Measurements from ENCODE around the gene ABT1.

Gene ABT1

GRCh38 chr6:26576407-26576843, 20.3 kb upstream of the ABT1 start:
- no peaks in the 10 kb centered on the region for H3K4me1 ChIP-seq (ENCODE audit: control insufficient read depth, insufficient read depth, low read length)
- no peak overlapping the region for H3K27ac ChIP-seq (ENCODE audit: low read depth, low read length)
- H3K9ac ChIP-seq (ENCODE audit: low read depth, low read length): no peak overlapping the region
- no peaks in the 10 kb centered on the region for H3K36me3 ChIP-seq (ENCODE audit: control insufficient read depth, insufficient read depth, low read length)
- no peaks in the 10 kb centered on the region for H3K9me3 ChIP-seq (ENCODE audit: control insufficient read depth, insufficient read depth, low read length)
- 0 out of 2 replicates have a peak, but pooled peaks cover 5% of the 10 kb centered on the region for H3K27me3 ChIP-seq (ENCODE audit: control insufficient read depth, insufficient read depth, low read length)
- peak overlapping the region; percentile 77 for H3K4me3 ChIP-seq (ENCODE audit: low read depth, low read length)

GRCh38 chr6:26576929-26577719, 19.6 kb upstream of the ABT1 start:
- Histone ChIP-seq H3K27me3 (ENCODE audit: control insufficient read depth, insufficient read depth, low read length) (0 out of 2 replicates have a peak, but pooled peaks cover 5% of the 10 kb centered on the region), H3K27ac (ENCODE audit: low read depth, low read length) (no peak overlapping the region), H3K9me3 (ENCODE audit: control insufficient read depth, insufficient read depth, low read length) (no peaks in the 10 kb centered on the region), H3K4me1 (ENCODE audit: control insufficient read depth, insufficient read depth, low read length) (no peaks in the 10 kb centered on the region), H3K9ac (ENCODE audit: low read depth, low read length) (no peak overlapping the region), H3K4me3 (ENCODE audit: low read depth, low read length) (peak overlapping the region; percentile 77), H3K36me3 (ENCODE audit: control insufficient read depth, insufficient read depth, low read length) (no peaks in the 10 kb centered on the region)

GRCh38 chr6:26577720-26578072, 19.1 kb upstream of the ABT1 start:
- no peaks in the 10 kb centered on the region for H3K36me3 ChIP-seq (ENCODE audit: control insufficient read depth, insufficient read depth, low read length)
- H3K4me3 ChIP-seq (ENCODE audit: low read depth, low read length): peak overlapping the region; percentile 77
- H3K9ac ChIP-seq (ENCODE audit: low read depth, low read length): no peak overlapping the region
- H3K27me3 ChIP-seq (ENCODE audit: control insufficient read depth, insufficient read depth, low read length): 0 out of 2 replicates have a peak, but pooled peaks cover 5% of the 10 kb centered on the region
- H3K4me1 ChIP-seq (ENCODE audit: control insufficient read depth, insufficient read depth, low read length): no peaks in the 10 kb centered on the region
- no peaks in the 10 kb centered on the region for H3K9me3 ChIP-seq (ENCODE audit: control insufficient read depth, insufficient read depth, low read length)
- H3K27ac ChIP-seq (ENCODE audit: low read depth, low read length): no peak overlapping the region

GRCh38 chr6:26578279-26578678, 18.5 kb upstream of the ABT1 start:
- H3K36me3 ChIP-seq (ENCODE audit: control insufficient read depth, insufficient read depth, low read length): no peaks in the 10 kb centered on the region
- H3K4me3 ChIP-seq (ENCODE audit: low read depth, low read length): peak overlapping the region; percentile 77; the same call in 1 of the 2 replicates
- H3K9ac ChIP-seq (ENCODE audit: low read depth, low read length): no peak overlapping the region
- no peaks in the 10 kb centered on the region for H3K9me3 ChIP-seq (ENCODE audit: control insufficient read depth, insufficient read depth, low read length)
- H3K27me3 ChIP-seq (ENCODE audit: control insufficient read depth, insufficient read depth, low read length): 0 out of 2 replicates have a peak, but pooled peaks cover 5% of the 10 kb centered on the region
- H3K27ac ChIP-seq (ENCODE audit: low read depth, low read length): no peak overlapping the region
- H3K4me1 ChIP-seq (ENCODE audit: control insufficient read depth, insufficient read depth, low read length): no peaks in the 10 kb centered on the region

- H3K4me3 ChIP-seq (ENCODE audit: low read depth, low read length): no peak overlapping the region
- 0 out of 2 replicates have a peak, but pooled peaks cover 5% of the 10 kb centered on the region for H3K27me3 ChIP-seq (ENCODE audit: control insufficient read depth, insufficient read depth, low read length)
- no peaks in the 10 kb centered on the region for H3K4me1 ChIP-seq (ENCODE audit: control insufficient read depth, insufficient read depth, low read length)
- no peaks in the 10 kb centered on the region for H3K36me3 ChIP-seq (ENCODE audit: control insufficient read depth, insufficient read depth, low read length)
- H3K9me3 ChIP-seq (ENCODE audit: control insufficient read depth, insufficient read depth, low read length): no peaks in the 10 kb centered on the region
- no peak overlapping the region for H3K27ac ChIP-seq (ENCODE audit: low read depth, low read length)
- H3K9ac ChIP-seq (ENCODE audit: low read depth, low read length): no peak overlapping the region
Observed at GRCh38 chr6:26578741-26579140, 18.0 kb upstream of the ABT1 start.

GRCh38 chr6:26581164-26581915, 15.4 kb upstream of the ABT1 start:
- Histone ChIP-seq H3K9ac (ENCODE audit: low read depth, low read length) (no peak overlapping the region), H3K36me3 (ENCODE audit: control insufficient read depth, insufficient read depth, low read length) (no peaks in the 10 kb centered on the region), H3K9me3 (ENCODE audit: control insufficient read depth, insufficient read depth, low read length) (no peaks in the 10 kb centered on the region), H3K27me3 (ENCODE audit: control insufficient read depth, insufficient read depth, low read length) (0 out of 2 replicates have a peak, but pooled peaks cover 5% of the 10 kb centered on the region), H3K27ac (ENCODE audit: low read depth, low read length) (no peak overlapping the region), H3K4me1 (ENCODE audit: control insufficient read depth, insufficient read depth, low read length) (no peaks in the 10 kb centered on the region), H3K4me3 (ENCODE audit: low read depth, low read length) (no peak overlapping the region)

GRCh38 chr6:26588965-26589364, 7.8 kb upstream of the ABT1 start:
- Histone ChIP-seq H3K36me3 (ENCODE audit: control insufficient read depth, insufficient read depth, low read length) (no peaks in the 10 kb centered on the region), H3K27me3 (ENCODE audit: control insufficient read depth, insufficient read depth, low read length) (no peaks in the 10 kb centered on the region), H3K27ac (ENCODE audit: low read depth, low read length) (no peak overlapping the region), H3K9ac (ENCODE audit: low read depth, low read length) (no peak overlapping the region), H3K4me3 (ENCODE audit: low read depth, low read length) (no peak overlapping the region), H3K4me1 (ENCODE audit: control insufficient read depth, insufficient read depth, low read length) (no peaks in the 10 kb centered on the region), H3K9me3 (ENCODE audit: control insufficient read depth, insufficient read depth, low read length) (no peaks in the 10 kb centered on the region)

GRCh38 chr6:26592649-26593048, 4.1 kb upstream of the ABT1 start:
- Histone ChIP-seq H3K27ac (ENCODE audit: low read depth, low read length) (no peak overlapping the region), H3K27me3 (ENCODE audit: control insufficient read depth, insufficient read depth, low read length) (no peaks in the 10 kb centered on the region), H3K4me3 (ENCODE audit: low read depth, low read length) (no peak overlapping the region), H3K4me1 (ENCODE audit: control insufficient read depth, insufficient read depth, low read length) (peaks cover 4% of the 10 kb centered on the region; the same call in 1 of the 2 replicates), H3K36me3 (ENCODE audit: control insufficient read depth, insufficient read depth, low read length) (no peaks in the 10 kb centered on the region), H3K9ac (ENCODE audit: low read depth, low read length) (no peak overlapping the region), H3K9me3 (ENCODE audit: control insufficient read depth, insufficient read depth, low read length) (no peaks in the 10 kb centered on the region)

GRCh38 chr6:26593278-26594130, 3.2 kb upstream of the ABT1 start:
- no peaks in the 10 kb centered on the region for H3K9me3 ChIP-seq (ENCODE audit: control insufficient read depth, insufficient read depth, low read length)
- no peak overlapping the region for H3K27ac ChIP-seq (ENCODE audit: low read depth, low read length)
- no peak overlapping the region for H3K9ac ChIP-seq (ENCODE audit: low read depth, low read length)
- H3K4me3 ChIP-seq (ENCODE audit: low read depth, low read length): peak overlapping the region; percentile 93
- H3K4me1 ChIP-seq (ENCODE audit: control insufficient read depth, insufficient read depth, low read length): peaks cover 4% of the 10 kb centered on the region; the same call in 1 of the 2 replicates
- H3K27me3 ChIP-seq (ENCODE audit: control insufficient read depth, insufficient read depth, low read length): no peaks in the 10 kb centered on the region
- peaks cover 5% of the 10 kb centered on the region for H3K36me3 ChIP-seq (ENCODE audit: control insufficient read depth, insufficient read depth, low read length)

GRCh38 chr6:26594131-26594498, 2.6 kb upstream of the ABT1 start:
- H3K27me3 ChIP-seq (ENCODE audit: control insufficient read depth, insufficient read depth, low read length): no peaks in the 10 kb centered on the region
- H3K4me3 ChIP-seq (ENCODE audit: low read depth, low read length): peak overlapping the region; percentile 93
- H3K4me1 ChIP-seq (ENCODE audit: control insufficient read depth, insufficient read depth, low read length): peaks cover 4% of the 10 kb centered on the region; the same call in 1 of the 2 replicates
- H3K36me3 ChIP-seq (ENCODE audit: control insufficient read depth, insufficient read depth, low read length): peaks cover 10% of the 10 kb centered on the region
- no peaks in the 10 kb centered on the region for H3K9me3 ChIP-seq (ENCODE audit: control insufficient read depth, insufficient read depth, low read length)
- no peak overlapping the region for H3K9ac ChIP-seq (ENCODE audit: low read depth, low read length)
- H3K27ac ChIP-seq (ENCODE audit: low read depth, low read length): no peak overlapping the region
